Vagina (tissue), 2 donors: Measurements from ENCODE around the gene PLCB2.

Experiments used
- POLR2A ChIP-seq, 2 donors: fragments of 450-650 bp; IDR thresholded peaks; one replicate each; pipeline ENCODE4 v1.6.1; 2017; ENCODE audit warnings: antibody characterized with exemption in 2 of 2, mild to moderate bottlenecking in 2 of 2, moderate library complexity in 2 of 2
- POLR2AphosphoS5 ChIP-seq, 2 donors: sonication (generic); formaldehyde crosslinking; IDR thresholded peaks; one replicate each; pipeline ENCODE4 v1.9.0; 2017; ENCODE audit warnings: antibody characterized with exemption in 2 of 2, mild to moderate bottlenecking in 2 of 2, low read depth in 1 of 2; ENCODE audit not compliant: insufficient read depth in 1 of 2
- TF ChIP-seq, protein P1 (sequence below), 3 experiments: fragments of 450-650 bp in 2 of 3; fragments of 200-600 bp in 1 of 3; sonication (generic) in 1 of 3; IDR thresholded peaks; one replicate each; pipeline ENCODE4 v1.5.1; 2017 to 2019; ENCODE audit warnings: antibody characterized with exemption in 3 of 3, mild to moderate bottlenecking in 2 of 3, moderate library complexity in 2 of 3

DNA sequence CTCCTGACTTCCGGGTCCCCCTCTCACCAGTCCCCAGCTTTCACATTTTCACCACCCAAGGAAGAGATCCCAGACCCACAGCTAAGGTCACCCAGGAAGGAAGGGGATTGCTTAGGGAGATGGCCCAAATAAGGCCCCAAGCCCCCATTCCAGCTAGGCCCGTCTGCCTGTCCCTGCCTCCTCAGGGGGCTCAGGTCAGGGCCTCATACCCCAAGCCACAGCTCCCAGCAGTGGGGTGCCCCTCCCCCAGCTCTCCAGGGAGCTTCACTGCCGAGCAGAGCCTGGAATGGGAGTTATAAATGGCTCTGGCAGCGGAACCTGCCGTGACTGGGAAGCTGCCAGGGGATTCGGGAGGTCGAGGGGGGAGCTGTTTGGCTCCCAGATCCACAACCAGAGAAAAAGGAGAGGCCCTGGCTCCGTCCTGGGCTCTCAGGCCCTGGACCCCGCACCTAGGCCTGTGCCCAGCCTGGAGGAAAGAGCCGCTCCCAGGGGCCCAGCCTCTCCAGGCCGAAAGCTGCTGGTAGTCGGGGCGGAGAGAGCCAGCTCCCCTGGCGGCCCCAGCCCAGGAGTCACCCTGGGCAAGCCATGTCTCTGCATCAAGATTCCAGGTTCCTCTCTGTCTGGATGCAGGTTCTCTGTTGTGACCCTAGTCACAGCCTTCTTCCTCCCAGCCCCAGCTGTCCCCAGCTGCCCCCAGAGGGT, 32.5 kb upstream of the PLCB2 start:
- no peak for TF ChIP-seq POLR2AphosphoS5 (IDR thresholded peaks at IDR 0.05; ENCODE audit: insufficient read depth in 1 of 2, low read depth in 1 of 2)
- TF ChIP-seq POLR2A (IDR thresholded peaks at IDR 0.05): no peak
- TF ChIP-seq, protein P1, sequence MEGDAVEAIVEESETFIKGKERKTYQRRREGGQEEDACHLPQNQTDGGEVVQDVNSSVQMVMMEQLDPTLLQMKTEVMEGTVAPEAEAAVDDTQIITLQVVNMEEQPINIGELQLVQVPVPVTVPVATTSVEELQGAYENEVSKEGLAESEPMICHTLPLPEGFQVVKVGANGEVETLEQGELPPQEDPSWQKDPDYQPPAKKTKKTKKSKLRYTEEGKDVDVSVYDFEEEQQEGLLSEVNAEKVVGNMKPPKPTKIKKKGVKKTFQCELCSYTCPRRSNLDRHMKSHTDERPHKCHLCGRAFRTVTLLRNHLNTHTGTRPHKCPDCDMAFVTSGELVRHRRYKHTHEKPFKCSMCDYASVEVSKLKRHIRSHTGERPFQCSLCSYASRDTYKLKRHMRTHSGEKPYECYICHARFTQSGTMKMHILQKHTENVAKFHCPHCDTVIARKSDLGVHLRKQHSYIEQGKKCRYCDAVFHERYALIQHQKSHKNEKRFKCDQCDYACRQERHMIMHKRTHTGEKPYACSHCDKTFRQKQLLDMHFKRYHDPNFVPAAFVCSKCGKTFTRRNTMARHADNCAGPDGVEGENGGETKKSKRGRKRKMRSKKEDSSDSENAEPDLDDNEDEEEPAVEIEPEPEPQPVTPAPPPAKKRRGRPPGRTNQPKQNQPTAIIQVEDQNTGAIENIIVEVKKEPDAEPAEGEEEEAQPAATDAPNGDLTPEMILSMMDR (IDR thresholded peaks at IDR 0.05): no peak
